DMS 273 treated with DMSO at 0.1 percent for 48 hours (cell line): Measurements from ENCODE around the gene CDK19.

Experiments
- DNase-seq: peaks from one replicate; lab custom pipeline; 2025; lab: John Stamatoyannopoulos, UW

The CDK19 gene

DNA sequence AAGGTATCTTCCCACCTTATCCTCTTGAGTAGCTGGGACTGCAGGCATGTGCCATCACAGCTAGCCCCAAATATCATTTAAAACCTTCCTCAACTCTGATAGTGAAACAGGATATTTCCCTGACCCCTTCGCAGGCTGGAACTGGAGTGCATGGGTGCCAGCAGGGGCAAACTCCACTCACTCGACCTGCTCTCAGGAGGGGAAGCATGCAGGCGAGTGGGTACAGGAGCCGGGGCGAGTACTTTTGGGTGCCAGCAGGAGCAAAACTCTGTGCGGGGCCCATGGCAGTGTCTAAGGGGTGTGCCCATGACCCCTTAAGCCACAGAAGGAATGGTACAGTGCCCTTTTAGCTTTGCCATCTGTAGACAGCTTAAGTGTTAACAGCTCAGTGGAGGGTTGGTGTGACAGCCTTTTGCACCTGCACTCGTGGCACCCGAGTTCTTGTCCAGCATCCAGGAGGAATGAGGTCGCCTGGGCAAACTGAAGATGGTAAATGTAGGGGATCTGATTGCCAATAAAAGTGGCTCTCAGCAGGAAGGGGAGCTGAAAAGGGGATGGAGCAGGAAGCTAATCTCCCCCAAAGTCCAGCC lies 155.1 kb downstream of the CDK19 start:
- DNase-seq = no peak

GRCh38 chr6:110658631-110659211 lies 156.5 kb downstream of the CDK19 start:
- DNase-seq = no peak

DNA sequence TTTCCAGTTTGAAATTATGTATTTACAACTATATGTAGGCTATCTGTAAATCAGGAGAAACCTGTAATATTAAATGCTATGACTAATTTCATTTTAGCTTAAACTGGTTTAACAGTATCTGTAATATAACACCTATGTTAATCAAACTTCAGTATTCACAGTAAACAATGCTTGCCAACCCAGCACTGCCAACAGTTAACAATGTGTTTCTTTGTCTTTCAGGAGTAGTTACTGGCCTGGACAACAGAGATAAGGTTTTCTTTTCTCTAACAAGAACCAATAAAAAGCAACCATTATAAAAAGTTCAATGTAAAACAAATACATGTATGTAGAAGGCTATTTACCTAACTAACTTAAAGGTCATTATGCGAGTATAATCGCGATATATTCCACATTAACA lies 158.8 kb downstream of the CDK19 start:
- DNase-seq = no peak

- DNase-seq = no peak
Measured at GRCh38 chr6:110655821-110656220, 159.4 kb downstream of the CDK19 start.

DNA sequence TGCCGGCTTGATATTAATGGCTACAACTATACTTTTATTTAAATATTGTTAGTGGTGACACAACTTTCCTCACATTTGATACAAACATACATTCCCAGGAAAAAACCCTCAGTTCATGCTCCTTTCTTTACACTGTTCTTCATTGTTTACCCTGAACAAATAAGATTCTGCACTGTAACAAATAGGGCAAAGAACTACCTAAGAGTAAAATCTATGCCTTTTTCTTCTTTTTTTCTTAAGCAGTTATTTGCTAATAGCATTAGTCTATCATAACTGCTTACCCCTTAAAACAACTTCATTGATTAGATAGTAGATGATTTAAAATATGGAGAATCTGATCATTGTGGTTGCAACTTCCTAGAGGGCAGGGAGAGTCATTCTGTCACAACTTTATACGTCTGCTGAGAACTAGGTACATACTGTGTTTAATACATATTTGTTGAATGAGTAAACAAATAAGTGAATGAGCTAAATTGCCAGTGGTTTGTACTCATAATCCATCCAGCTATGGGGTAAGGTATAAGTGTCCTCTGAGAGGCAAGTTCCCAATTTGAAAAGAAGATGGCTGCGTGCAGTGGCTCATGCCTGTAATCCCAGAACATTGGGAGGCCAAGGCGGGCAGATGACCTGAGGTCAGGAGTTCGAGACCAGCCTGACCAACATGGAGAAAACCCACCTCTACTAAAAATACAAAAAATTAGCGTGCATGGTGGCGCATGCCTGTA lies 161.0 kb downstream of the CDK19 start:
- DNase-seq = no peak

DNA sequence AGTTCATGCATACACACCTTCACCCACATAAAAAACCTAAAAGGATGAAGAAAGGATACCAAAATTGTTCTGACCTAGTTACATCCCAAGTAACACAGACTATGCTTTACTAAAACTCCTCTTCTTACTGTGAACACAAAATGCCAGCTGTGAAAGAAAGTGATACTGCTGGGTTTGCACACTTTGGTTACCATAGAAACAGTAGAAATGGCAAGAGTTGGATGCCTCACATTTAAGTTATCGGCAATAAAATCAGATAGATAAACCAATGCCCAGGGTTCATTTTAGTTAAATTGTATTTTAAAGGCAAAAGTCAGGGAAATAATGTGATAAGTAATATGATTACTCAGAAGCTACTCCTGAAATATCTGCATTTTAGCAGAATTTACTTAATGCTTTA lies 161.9 kb downstream of the CDK19 start:
- DNase-seq = no peak

- DNase-seq = no peak
Measured at GRCh38 chr6:110652520-110652919, 162.7 kb downstream of the CDK19 start.

- no peak for DNase-seq
Measured at GRCh38 chr6:110650755-110651154, 164.5 kb downstream of the CDK19 start.

DNA sequence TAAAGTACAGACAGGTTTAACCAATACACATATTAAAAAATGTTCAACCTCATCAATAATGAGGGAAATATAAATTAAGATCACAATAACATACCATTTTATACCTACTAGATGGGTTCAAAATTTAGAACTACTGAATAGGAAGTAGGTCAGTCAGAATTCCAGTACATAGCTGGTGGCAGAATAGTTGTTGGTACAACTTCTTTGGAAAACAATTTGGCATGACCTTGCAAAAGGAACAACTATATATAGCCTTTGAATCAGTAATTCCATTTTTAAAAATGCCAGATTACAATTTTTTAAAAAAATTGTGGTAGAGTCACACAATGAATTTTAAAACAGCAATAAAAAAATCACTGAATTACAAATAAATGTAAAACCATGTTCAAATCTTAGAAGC lies 165.6 kb downstream of the CDK19 start:
- no peak for DNase-seq

GRCh38 chr6:110646951-110647910 lies 168.0 kb downstream of the CDK19 start:
- no peak for DNase-seq

DNA sequence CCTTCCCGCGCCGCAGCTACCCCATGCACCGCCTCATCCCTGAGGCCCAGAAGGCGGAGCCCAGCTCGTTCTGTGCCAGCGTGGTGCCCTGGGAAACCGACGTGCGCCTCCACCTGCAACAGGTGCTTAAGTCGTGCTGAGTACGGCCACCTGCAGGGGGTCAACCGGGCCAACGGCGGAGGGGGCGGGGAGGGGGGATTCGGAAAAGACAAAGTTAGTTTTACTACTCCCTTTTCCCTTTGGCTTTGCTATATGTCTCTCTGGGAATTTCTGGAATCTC lies 168.9 kb downstream of the CDK19 start:
- no peak for DNase-seq

- DNase-seq = no peak
Measured at GRCh38 chr6:110645685-110646418, 169.4 kb downstream of the CDK19 start.

DNA sequence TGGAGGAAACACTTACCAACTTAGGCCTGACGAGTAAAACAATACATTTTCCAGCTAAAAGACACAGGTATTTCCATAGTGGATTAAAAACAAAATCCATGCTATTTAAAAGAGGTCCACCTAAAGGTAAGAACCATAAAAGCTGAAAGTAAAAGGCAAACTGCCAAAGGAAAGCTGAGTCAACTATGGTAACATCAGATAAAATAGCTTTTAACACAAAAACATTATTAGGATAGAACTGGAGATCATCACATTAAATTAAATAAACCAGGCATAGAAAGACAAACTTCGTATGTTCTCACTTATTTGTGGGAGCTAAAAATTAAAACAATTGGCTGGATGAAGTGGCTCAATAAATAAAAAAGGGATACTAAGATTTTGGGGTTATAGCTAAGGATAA lies 172.1 kb downstream of the CDK19 start:
- no peak for DNase-seq

DNA sequence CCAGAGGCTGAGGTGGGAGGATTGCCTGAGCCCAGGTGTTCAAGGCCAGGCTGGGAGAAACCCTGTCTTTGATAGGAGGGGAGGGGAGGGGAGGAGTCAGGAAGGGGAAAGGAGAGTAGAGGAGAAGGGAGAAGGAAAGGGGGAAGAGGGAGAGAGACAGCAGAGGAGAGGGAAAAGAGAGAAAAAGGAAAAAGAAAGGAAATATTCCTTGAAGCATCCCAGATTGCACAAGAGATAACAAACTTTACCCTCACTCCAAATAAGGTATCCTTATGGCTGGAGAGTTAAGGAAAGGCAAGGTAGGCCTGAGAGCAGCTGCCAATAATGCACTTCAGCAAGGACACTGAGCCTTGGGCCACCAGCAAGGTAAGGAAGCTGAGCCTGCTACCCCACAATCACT lies 172.6 kb downstream of the CDK19 start:
- DNase-seq = no peak

DNA sequence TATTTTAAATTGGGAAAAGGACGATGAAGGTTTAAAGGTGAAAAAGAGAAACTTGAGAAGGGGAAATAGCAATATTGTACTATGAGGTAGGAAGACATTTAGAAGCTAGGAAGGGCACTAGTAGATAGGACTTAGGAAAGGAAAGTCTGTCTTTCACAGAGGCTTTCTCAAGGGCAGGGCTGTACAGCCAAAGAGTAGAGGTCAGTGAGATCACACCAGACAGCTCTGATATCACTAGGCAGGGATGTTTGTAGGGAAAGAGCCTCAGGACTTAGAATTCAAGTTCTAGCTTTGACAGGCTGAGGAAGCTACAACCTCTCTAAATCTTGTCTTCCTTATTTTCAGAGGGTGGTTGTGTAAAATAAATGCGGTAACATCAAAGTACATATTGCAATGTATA lies 178.5 kb downstream of the CDK19 start:
- no peak for DNase-seq

DNA sequence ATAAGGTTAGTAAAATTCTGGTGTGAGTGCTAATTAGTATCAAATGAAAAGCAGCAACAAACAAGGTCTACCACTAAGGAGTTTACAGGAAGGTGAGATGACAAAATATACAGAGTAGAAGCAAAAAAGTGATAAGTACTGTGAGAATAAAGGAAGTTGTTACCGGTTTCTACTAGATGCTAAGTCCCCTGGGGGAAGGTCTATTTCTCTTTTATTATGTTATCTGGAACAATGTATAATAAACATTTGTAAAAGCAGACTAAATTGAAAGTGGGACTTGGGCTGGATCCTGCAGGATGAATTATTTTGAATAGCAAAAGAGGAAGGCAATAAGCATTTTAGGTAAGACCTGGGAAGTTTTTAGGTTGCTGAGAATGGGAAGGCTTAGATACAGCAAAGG lies 180.2 kb downstream of the CDK19 start:
- DNase-seq = no peak

- no peak for DNase-seq
Measured at GRCh38 chr6:110633731-110634213, 181.5 kb downstream of the CDK19 start.

- peak; percentile 83 for DNase-seq
Measured at GRCh38 chr6:110629153-110629552, 186.1 kb downstream of the CDK19 start.

- DNase-seq = no peak
Measured at GRCh38 chr6:110628330-110628729, 186.9 kb downstream of the CDK19 start.

DNA sequence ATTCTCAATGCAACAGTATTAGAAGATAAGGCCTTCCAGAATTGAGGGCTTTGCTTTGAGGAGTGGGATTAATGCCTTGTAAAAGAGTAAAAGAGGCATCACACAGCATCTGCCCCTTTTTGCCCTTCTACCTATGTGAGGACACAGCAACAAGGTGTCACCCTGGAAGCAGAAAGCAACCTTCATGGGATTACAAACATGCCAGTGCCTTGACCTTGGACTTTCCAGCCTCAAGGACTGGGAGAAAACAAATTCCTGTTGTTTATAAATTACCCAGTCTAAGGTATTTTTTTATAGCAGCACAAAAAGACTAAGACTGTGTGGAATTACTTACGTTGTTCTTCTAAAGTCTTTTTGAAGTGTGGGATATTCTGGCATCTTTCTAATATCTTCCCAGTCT lies 188.8 kb downstream of the CDK19 start:
- no peak for DNase-seq

- no peak for DNase-seq
Measured at GRCh38 chr6:110625883-110626282, 189.4 kb downstream of the CDK19 start.
